ENCODE measurements around the gene NKPD1. TPM values are rescaled to one million over a fixed set of nuclear protein-coding genes. Genes with fewer than 3 reads are reported as not detected.

NKPD1 gene
- total and polyA plus RNA-seq, 8 donors = 0.08 to 0.24 (median 0.17) TPM; not detected in 2

- peak; percentile 2 for ATAC-seq
- intact Hi-C loops (cut with DNase I) = no loop called here
Observed at GRCh38 chr19:45179072-45179891, 18.5 kb upstream of the NKPD1 start.

GRCh38 chr19:45178262-45179071 lies 17.7 kb upstream of the NKPD1 start, which contains the start of gene BLOC1S3:
Gene BLOC1S3, plus strand, starts transcription at chr19:45178784. Its CDS starts 513 bp downstream, at chr19:45179297.
- peak; percentile 95 for ATAC-seq
- intact Hi-C loops (cut with DNase I) = no loop called here

More at GRCh38 chr19:45179072-45179891, 18.5 kb upstream of the NKPD1 start:
- Histone ChIP-seq H3K27ac (peak overlapping the region; percentile 84 to 97), H3K4me3 (peak overlapping the region; percentile 88 to 96), H3K27me3 (no peaks in the 10 kb centered on the region), H3K36me3 (peaks cover 0 to 6% of the 10 kb centered on the region in 2 donors), H3K9me3 (no peaks in the 10 kb centered on the region), H3K4me1 (peaks cover 13 to 69% of the 10 kb centered on the region in 2 donors)
- peak in 3 of 4 donors; percentile 18 to 89 (median 44) for DNase-seq
- no peak for TF ChIP-seq CTCF (IDR thresholded peaks at IDR 0.05)

GRCh38 chr19:45177817-45178261 lies 17.1 kb upstream of the NKPD1 start, which contains the start of gene TRAPPC6A:
Gene TRAPPC6A, minus strand, starts transcription at chr19:45178237. Its CDS starts 19 bp downstream, at chr19:45178218.
- peak within 1 kb of the TSS; percentile 84 to 97 for H3K27ac ChIP-seq
- no peaks in the 10 kb centered on the region for H3K9me3 ChIP-seq
- peaks cover 0 to 6% of the 10 kb centered on the region in 2 donors for H3K36me3 ChIP-seq
- ATAC-seq (peak; percentile 6), DNase-seq (no peak)
- peak within 1 kb of the TSS; percentile 88 to 96 for H3K4me3 ChIP-seq
- no peaks in the 10 kb centered on the region for H3K27me3 ChIP-seq
- H3K4me1 ChIP-seq = peaks cover 13 to 58% of the 10 kb centered on the region in 2 donors
- intact Hi-C loops (cut with DNase I) = no loop called here
- TF ChIP-seq CTCF (IDR thresholded peaks at IDR 0.05) = no peak

More at GRCh38 chr19:45178262-45179071, 17.7 kb upstream of the NKPD1 start, which contains the start of gene BLOC1S3:
- DNase-seq = peak; percentile 99 to 100 (median 100)
- no peaks in the 10 kb centered on the region for H3K27me3 ChIP-seq
- TF ChIP-seq CTCF (IDR thresholded peaks at IDR 0.05) = peak; percentile 14 to 54
- peaks cover 13 to 63% of the 10 kb centered on the region in 2 donors for H3K4me1 ChIP-seq
- H3K4me3 ChIP-seq = peak within 1 kb of the TSS; percentile 88 to 96
- no peaks in the 10 kb centered on the region for H3K9me3 ChIP-seq
- H3K36me3 ChIP-seq = peaks cover 0 to 6% of the 10 kb centered on the region in 2 donors
- peak within 1 kb of the TSS; percentile 84 to 97 for H3K27ac ChIP-seq

- Histone ChIP-seq H3K27ac (no peak overlapping the region), H3K36me3 (no peaks in the 10 kb centered on the region), H3K9me3 (no peaks in the 10 kb centered on the region), H3K4me3 (no peak overlapping the region), H3K4me1 (peaks cover 11 to 54% of the 10 kb centered on the region in 2 donors), H3K27me3 (no peaks in the 10 kb centered on the region)
- ATAC-seq = no peak
- TF ChIP-seq CTCF (IDR thresholded peaks at IDR 0.05) = no peak
- DNase-seq = no peak
- intact Hi-C loops (cut with DNase I) = no loop called here
Observed at GRCh38 chr19:45175515-45176345, 14.9 kb upstream of the NKPD1 start.

All from left lung (tissue), 10 donors.